GM18861 (cell line): ENCODE results near the gene RPL31.

Source experiments
- ATAC-seq: cut with Tn5 transposase; IDR thresholded peaks from one replicate; pipeline ENCODE4 v1.9.1; 2021; ENCODE audit not compliant: unreplicated experiment

RPL31 gene

GRCh38 chr2:100974712-100975520 lies 27.2 kb upstream of the RPL31 start:
- ATAC-seq = no peak

GRCh38 chr2:100975521-100975785 lies 26.6 kb upstream of the RPL31 start:
- ATAC-seq = no peak

GRCh38 chr2:100976061-100976460 lies 26.0 kb upstream of the RPL31 start:
- ATAC-seq = no peak

GRCh38 chr2:100976645-100977391 lies 25.3 kb upstream of the RPL31 start:
- peak; percentile 95 for ATAC-seq

- no peak for ATAC-seq
These were observed 24.6 kb upstream of the RPL31 start for GRCh38 chr2:100977511-100977910.

GRCh38 chr2:100978582-100979191 lies 23.4 kb upstream of the RPL31 start:
- no peak for ATAC-seq

- ATAC-seq = no peak
These were observed 22.0 kb upstream of the RPL31 start for GRCh38 chr2:100980046-100980445.

GRCh38 chr2:100981011-100981410 lies 21.1 kb upstream of the RPL31 start:
- ATAC-seq = no peak

GRCh38 chr2:100982431-100982861 lies 19.6 kb upstream of the RPL31 start:
- ATAC-seq = no peak

- no peak for ATAC-seq
These were observed 18.9 kb upstream of the RPL31 start for GRCh38 chr2:100983201-100983600.

- ATAC-seq = no peak
These were observed 18.3 kb upstream of the RPL31 start for GRCh38 chr2:100983684-100984310.

GRCh38 chr2:100984892-100985307 lies 17.2 kb upstream of the RPL31 start:
- ATAC-seq = no peak

GRCh38 chr2:100986157-100986556 lies 15.9 kb upstream of the RPL31 start:
- no peak for ATAC-seq

GRCh38 chr2:100987536-100987935 lies 14.6 kb upstream of the RPL31 start:
- ATAC-seq = no peak

GRCh38 chr2:100987974-100988373 lies 14.1 kb upstream of the RPL31 start:
- no peak for ATAC-seq

- no peak for ATAC-seq
These were observed 13.3 kb upstream of the RPL31 start for GRCh38 chr2:100988630-100989417.

GRCh38 chr2:100989666-100990065 lies 12.4 kb upstream of the RPL31 start:
- ATAC-seq = no peak

- no peak for ATAC-seq
These were observed 11.9 kb upstream of the RPL31 start for GRCh38 chr2:100990166-100990565.

- no peak for ATAC-seq
These were observed 11.3 kb upstream of the RPL31 start for GRCh38 chr2:100990650-100991403.

- no peak for ATAC-seq
These were observed 10.7 kb upstream of the RPL31 start for GRCh38 chr2:100991404-100991773.
